Subcutaneous abdominal adipose tissue (tissue), 5 donors: ENCODE results near the gene ACOT11.
"Not testable (repeated sequence)": the region's sequence is repeated elsewhere in the genome, so short reads cannot be mapped to it uniquely, and the experiment has no call there.

Source experiments
- H3K27ac ChIP-seq: one replicate; pipeline ENCODE4 v1.7.0; 2013; ENCODE audit warnings: low read depth, mild to moderate bottlenecking, inconsistent platforms, low read length, moderate library complexity
- H3K27me3 ChIP-seq, 5 donors: one replicate each; pipeline ENCODE4 v1.7.0; 2013; ENCODE audit warnings: low read length in 5 of 5, inconsistent platforms in 1 of 5; ENCODE audit not compliant: control insufficient read depth in 5 of 5, insufficient read depth in 4 of 5
- H3K36me3 ChIP-seq, 5 donors: one replicate each; pipeline ENCODE4 v1.7.0; 2013; ENCODE audit warnings: low read length in 5 of 5; ENCODE audit not compliant: control insufficient read depth in 5 of 5, insufficient read depth in 5 of 5
- H3K4me1 ChIP-seq, 5 donors: one replicate each; pipeline ENCODE4 v1.7.0; 2013; ENCODE audit warnings: low read length in 5 of 5, mild to moderate bottlenecking in 3 of 5, moderate library complexity in 1 of 5; ENCODE audit not compliant: control insufficient read depth in 5 of 5, insufficient read depth in 5 of 5
- H3K4me3 ChIP-seq, 5 donors: one replicate each; pipeline ENCODE4 v1.7.0; 2013; ENCODE audit warnings: low read length in 5 of 5, low read depth in 1 of 5
- H3K9ac ChIP-seq, 5 donors: one replicate each; pipeline ENCODE4 v1.7.0; 2013; ENCODE audit warnings: low read length in 5 of 5, mild to moderate bottlenecking in 4 of 5, moderate library complexity in 3 of 5
- H3K9me3 ChIP-seq, 5 donors: one replicate each; pipeline ENCODE4 v1.7.0; 2013; ENCODE audit warnings: low read length in 5 of 5; ENCODE audit not compliant: control insufficient read depth in 5 of 5
- donor health status: healthy.
- donor health status: healthy.
- donor health status: healthy.
- donor health status: healthy.
- donor health status: healthy.

ACOT11 gene

GRCh38 chr1:54536656-54537055 is 11.4 kb upstream of the ACOT11 start:
- H3K9me3 ChIP-seq, H3K9ac ChIP-seq, H3K27ac ChIP-seq, H3K36me3 ChIP-seq, H3K4me3 ChIP-seq, H3K4me1 ChIP-seq: not testable (repeated sequence)
- peaks cover 0 to 12% (median 0%) of the 10 kb centered on the region in 5 donors for H3K27me3 ChIP-seq

DNA sequence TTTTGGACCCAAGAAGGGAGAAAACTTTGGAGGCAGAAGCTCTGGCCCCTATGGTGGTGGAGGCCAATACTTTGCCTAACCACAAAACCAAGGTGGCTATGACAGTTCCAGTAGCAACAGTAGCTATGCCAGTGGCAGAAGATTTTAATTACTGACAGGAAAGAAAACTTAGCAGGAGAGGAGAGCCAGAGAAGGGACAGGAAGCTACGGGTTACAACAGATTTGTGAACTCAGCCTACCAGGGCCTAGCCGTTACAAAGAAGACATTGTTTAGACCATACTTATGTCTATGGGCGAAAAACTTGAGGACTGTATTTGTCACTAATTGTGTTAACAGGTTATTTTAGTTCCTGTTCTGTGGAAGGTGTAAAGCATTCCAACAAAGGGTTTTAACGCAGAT is 10.4 kb upstream of the ACOT11 start:
- H3K4me3 ChIP-seq = no peak overlapping the region
- no peaks in the 10 kb centered on the region for H3K9me3 ChIP-seq
- H3K27me3 ChIP-seq = peaks cover 0 to 16% (median 0%) of the 10 kb centered on the region in 5 donors
- peaks cover 0 to 12% (median 11%) of the 10 kb centered on the region in 5 donors for H3K4me1 ChIP-seq
- H3K27ac ChIP-seq = no peak overlapping the region
- no peak overlapping the region for H3K9ac ChIP-seq
- no peaks in the 10 kb centered on the region for H3K36me3 ChIP-seq

DNA sequence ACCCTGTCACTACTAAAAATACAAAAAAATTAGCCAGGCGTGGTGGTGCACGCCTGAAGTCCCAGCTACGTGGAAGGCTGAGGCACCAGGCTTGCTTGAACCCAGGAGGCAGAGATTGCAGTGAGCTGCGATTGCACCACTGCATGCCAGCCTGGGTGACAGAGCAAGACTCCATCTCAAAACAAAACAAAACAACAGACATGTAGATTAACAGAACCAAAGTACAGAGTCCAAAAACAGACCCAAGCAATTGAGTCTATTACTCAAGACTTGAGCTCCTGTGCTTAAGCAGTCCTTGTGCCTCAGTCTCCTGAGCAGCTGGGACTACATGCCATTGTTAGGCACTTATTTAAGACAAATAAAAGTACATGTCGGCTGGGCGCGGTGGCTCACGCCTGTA is 9.5 kb upstream of the ACOT11 start:
- no peaks in the 10 kb centered on the region for H3K9me3 ChIP-seq
- H3K27me3 ChIP-seq = peaks cover 0 to 19% (median 0%) of the 10 kb centered on the region in 5 donors
- peaks cover 0 to 21% (median 15%) of the 10 kb centered on the region in 5 donors for H3K4me1 ChIP-seq
- H3K4me3 ChIP-seq = no peak overlapping the region
- no peak overlapping the region for H3K27ac ChIP-seq
- H3K36me3 ChIP-seq = no peaks in the 10 kb centered on the region
- no peak overlapping the region for H3K9ac ChIP-seq

GRCh38 chr1:54540582-54541295 is 7.3 kb upstream of the ACOT11 start:
- H3K4me1 ChIP-seq = peaks cover 0 to 23% (median 15%) of the 10 kb centered on the region in 5 donors
- no peaks in the 10 kb centered on the region for H3K36me3 ChIP-seq
- H3K4me3 ChIP-seq = no peak overlapping the region
- peaks cover 0 to 19% (median 0%) of the 10 kb centered on the region in 5 donors for H3K27me3 ChIP-seq
- H3K9ac ChIP-seq = no peak overlapping the region
- H3K27ac ChIP-seq = no peak overlapping the region
- no peaks in the 10 kb centered on the region for H3K9me3 ChIP-seq

- Histone ChIP-seq H3K27ac (no peak overlapping the region), H3K4me1 (peaks cover 0 to 24% (median 16%) of the 10 kb centered on the region in 5 donors)
Observed at GRCh38 chr1:54542120-54542961, 5.7 kb upstream of the ACOT11 start.

DNA sequence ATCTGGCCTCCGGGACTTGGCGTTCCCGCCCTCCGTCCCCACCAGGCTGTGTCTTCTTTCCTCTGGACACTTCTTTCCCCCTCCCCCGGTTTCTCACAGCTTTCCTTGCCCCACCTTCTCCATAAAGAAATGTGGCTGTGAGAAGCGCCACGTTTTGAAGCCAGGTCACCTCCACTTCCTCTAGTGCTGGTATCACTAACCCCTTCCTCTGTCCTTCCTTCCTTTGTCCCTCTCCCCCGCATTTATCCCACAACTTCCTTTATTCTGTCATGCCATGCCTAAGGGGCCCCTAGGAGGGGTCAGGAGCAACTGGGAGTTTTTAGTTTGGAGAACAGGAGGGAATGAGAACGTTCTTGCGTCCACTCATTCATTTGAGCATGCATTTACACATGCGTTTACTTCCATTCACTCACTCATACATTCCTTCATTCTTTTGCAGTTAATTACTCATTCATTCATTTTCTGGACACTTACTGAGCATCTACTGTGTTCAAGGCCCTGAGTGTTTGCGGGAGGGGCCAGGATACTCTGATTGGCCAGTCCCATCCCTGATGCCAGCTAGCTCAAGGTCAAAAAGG is 5.0 kb upstream of the ACOT11 start:
- Histone ChIP-seq H3K27me3 (peaks cover 0 to 19% (median 0%) of the 10 kb centered on the region in 5 donors), H3K9me3 (no peaks in the 10 kb centered on the region), H3K9ac (no peak overlapping the region), H3K4me1 (peaks cover 0 to 31% (median 23%) of the 10 kb centered on the region in 5 donors), H3K4me3 (peak overlapping the region in 2 of 5 donors; percentile 58 to 65), H3K36me3 (no peaks in the 10 kb centered on the region), H3K27ac (no peak overlapping the region)

More at GRCh38 chr1:54542120-54542961, 5.7 kb upstream of the ACOT11 start:
- Histone ChIP-seq H3K36me3 (no peaks in the 10 kb centered on the region), H3K4me3 (peak overlapping the region in 4 of 5 donors; percentile 52 to 65 (median 58)), H3K27me3 (peaks cover 0 to 19% (median 0%) of the 10 kb centered on the region in 5 donors), H3K9me3 (no peaks in the 10 kb centered on the region), H3K9ac (peak overlapping the region in 4 of 5 donors; percentile 5 to 53 (median 46))

GRCh38 chr1:54543729-54544496 is 4.1 kb upstream of the ACOT11 start:
- no peak overlapping the region for H3K4me3 ChIP-seq
- H3K9ac ChIP-seq = no peak overlapping the region
- peaks cover 0 to 15% (median 0%) of the 10 kb centered on the region in 5 donors for H3K27me3 ChIP-seq
- no peaks in the 10 kb centered on the region for H3K36me3 ChIP-seq
- no peak overlapping the region for H3K27ac ChIP-seq
- peaks cover 0 to 37% (median 28%) of the 10 kb centered on the region in 5 donors for H3K4me1 ChIP-seq
- no peaks in the 10 kb centered on the region for H3K9me3 ChIP-seq

- Histone ChIP-seq H3K4me3 (no peak overlapping the region), H3K36me3 (no peaks in the 10 kb centered on the region), H3K4me1 (peaks cover 0 to 37% (median 28%) of the 10 kb centered on the region in 5 donors), H3K9ac (peak overlapping the region in 1 of 5 donors; percentile 21), H3K27me3 (peaks cover 0 to 9% (median 0%) of the 10 kb centered on the region in 5 donors), H3K9me3 (no peaks in the 10 kb centered on the region), H3K27ac (no peak overlapping the region)
Observed at GRCh38 chr1:54545916-54546635, 2.0 kb upstream of the ACOT11 start.
